A673 (cell line): ENCODE data around the gene RAB27A.

Experiments used
- CTCF ChIP-seq: fragments of 300-800, 200-600 bp; sonication (generic); conservative IDR thresholded peaks from 2 replicates; pipeline ENCODE4 v1.5.1; 2017; ENCODE audit warnings: low read depth, mild to moderate bottlenecking, antibody characterized with exemption, low read length, moderate library complexity, mixed read lengths
- EZH2 ChIP-seq: fragments of 200-600 bp; sonication (generic); IDR thresholded peaks from 2 replicates; pipeline ENCODE4 v1.6.1; 2017; ENCODE audit warnings: borderline replicate concordance, low read depth, mild to moderate bottlenecking, mixed read lengths, antibody characterized with exemption, low read length; ENCODE audit not compliant: poor library complexity, severe bottlenecking

- no peak for TF ChIP-seq EZH2
- no peak for TF ChIP-seq CTCF
Measured at GRCh38 chr15:55279100-55279745, 10.4 kb downstream of the RAB27A start.
